ENCODE data around the gene CHRNA10.

The CHRNA10 gene

GRCh38 chr11:3703383-3703782 lies 32.2 kb upstream of the CHRNA10 start:
- TF ChIP-seq CTCF (IDR thresholded peaks at IDR 0.05), result no peak
- Histone ChIP-seq H3K27ac (no peak overlapping the region), H3K36me3 (peaks cover 97% of the 10 kb centered on the region), H3K9me3 (no peaks in the 10 kb centered on the region), H3K4me1 (ENCODE audit: control insufficient read depth in 1 of 2, insufficient read depth in 1 of 2, low read depth in 1 of 2, low read length in 1 of 2) (no peaks in the 10 kb centered on the region), H3K27me3 (no peaks in the 10 kb centered on the region), H3K4me3 (ENCODE audit: low read depth in 1 of 2, low read length in 1 of 2) (no peak overlapping the region)

DNA sequence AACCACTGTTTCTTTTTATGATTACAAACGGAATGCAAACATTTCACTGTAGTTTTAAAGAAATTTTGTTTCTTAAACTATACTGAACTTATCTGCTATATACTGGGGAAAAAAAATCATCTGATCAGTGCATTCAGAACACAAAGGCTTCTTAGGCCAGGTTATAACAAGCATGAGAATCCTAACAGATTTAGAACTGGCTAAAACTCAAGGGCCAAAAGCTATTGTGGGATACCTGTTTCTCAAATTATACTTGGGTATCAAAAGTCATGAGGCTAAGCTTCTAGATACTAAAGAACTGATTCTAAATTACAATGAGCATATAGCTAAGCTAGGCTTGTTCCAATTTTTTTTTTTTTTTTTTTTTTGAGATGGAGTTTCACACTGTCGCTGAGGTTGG lies 29.7 kb upstream of the CHRNA10 start:
- Histone ChIP-seq H3K27me3 (no peaks in the 10 kb centered on the region), H3K9me3 (no peaks in the 10 kb centered on the region), H3K4me1 (ENCODE audit: control insufficient read depth in 1 of 2, insufficient read depth in 1 of 2, low read depth in 1 of 2, low read length in 1 of 2) (no peaks in the 10 kb centered on the region), H3K4me3 (ENCODE audit: low read depth in 1 of 2, low read length in 1 of 2) (no peak overlapping the region), H3K27ac (no peak overlapping the region), H3K36me3 (peaks cover 100% of the 10 kb centered on the region)
- TF ChIP-seq CTCF (IDR thresholded peaks at IDR 0.05), result no peak

DNA sequence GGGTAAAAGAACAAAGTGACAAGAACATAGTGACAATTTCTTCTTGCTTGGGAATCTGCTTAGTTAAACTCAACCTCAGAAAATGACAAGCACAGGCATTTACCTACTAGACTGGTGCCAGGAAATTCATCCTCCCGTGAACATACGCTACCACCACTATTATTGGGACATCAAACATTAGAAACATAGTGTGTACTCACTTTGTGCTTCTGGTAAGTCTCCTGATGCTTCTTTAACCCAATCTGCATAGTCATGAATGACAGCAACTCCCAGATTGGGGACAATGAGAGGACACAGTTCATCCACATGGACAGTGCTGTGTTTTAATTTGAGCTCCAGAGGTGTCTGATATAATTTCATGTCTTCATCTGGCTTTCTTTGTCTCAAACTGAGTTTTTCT lies 29.2 kb upstream of the CHRNA10 start:
- H3K4me3 ChIP-seq (ENCODE audit: low read depth in 1 of 2, low read length in 1 of 2), result no peak overlapping the region
- TF ChIP-seq CTCF (IDR thresholded peaks at IDR 0.05), result no peak
- H3K9me3 ChIP-seq, result no peaks in the 10 kb centered on the region
- H3K27ac ChIP-seq, result no peak overlapping the region
- H3K36me3 ChIP-seq, result peaks cover 100% of the 10 kb centered on the region
- H3K4me1 ChIP-seq (ENCODE audit: control insufficient read depth in 1 of 2, insufficient read depth in 1 of 2, low read depth in 1 of 2, low read length in 1 of 2), result no peaks in the 10 kb centered on the region
- H3K27me3 ChIP-seq, result no peaks in the 10 kb centered on the region

DNA sequence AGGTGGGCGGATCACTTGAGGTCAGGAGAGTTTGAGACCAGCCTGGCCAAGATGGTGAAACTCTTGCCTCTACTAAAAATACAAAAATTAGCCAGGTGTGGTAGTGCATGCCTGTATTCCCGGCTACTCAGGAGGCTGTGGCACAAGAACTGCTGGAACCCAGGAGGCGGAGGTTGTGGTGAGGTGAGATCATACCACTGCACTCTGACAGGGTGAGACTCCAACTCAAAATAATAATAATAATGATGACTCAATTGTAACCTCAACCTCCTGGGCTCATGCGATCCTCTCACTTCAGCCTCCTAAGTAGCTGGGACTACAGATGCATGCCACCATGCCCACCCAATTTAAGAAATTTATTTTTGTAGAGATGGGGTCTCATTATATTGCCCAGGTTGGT lies 15.6 kb upstream of the CHRNA10 start:
- Histone ChIP-seq H3K27me3 (no peaks in the 10 kb centered on the region), H3K4me3 (ENCODE audit: low read depth in 1 of 2, low read length in 1 of 2) (no peak overlapping the region), H3K27ac (no peak overlapping the region), H3K36me3 (peaks cover 97% of the 10 kb centered on the region), H3K9me3 (no peaks in the 10 kb centered on the region), H3K4me1 (ENCODE audit: control insufficient read depth in 1 of 2, insufficient read depth in 1 of 2, low read depth in 1 of 2, low read length in 1 of 2) (no peaks in the 10 kb centered on the region)
- no peak for TF ChIP-seq CTCF (IDR thresholded peaks at IDR 0.05)

GRCh38 chr11:3685923-3686322 lies 14.7 kb upstream of the CHRNA10 start:
- Histone ChIP-seq H3K36me3 (peaks cover 97% of the 10 kb centered on the region), H3K9me3 (no peaks in the 10 kb centered on the region), H3K27ac (no peak overlapping the region), H3K4me3 (ENCODE audit: low read depth in 1 of 2, low read length in 1 of 2) (no peak overlapping the region), H3K27me3 (no peaks in the 10 kb centered on the region), H3K4me1 (ENCODE audit: control insufficient read depth in 1 of 2, insufficient read depth in 1 of 2, low read depth in 1 of 2, low read length in 1 of 2) (no peaks in the 10 kb centered on the region)
- TF ChIP-seq CTCF (IDR thresholded peaks at IDR 0.05), result no peak

DNA sequence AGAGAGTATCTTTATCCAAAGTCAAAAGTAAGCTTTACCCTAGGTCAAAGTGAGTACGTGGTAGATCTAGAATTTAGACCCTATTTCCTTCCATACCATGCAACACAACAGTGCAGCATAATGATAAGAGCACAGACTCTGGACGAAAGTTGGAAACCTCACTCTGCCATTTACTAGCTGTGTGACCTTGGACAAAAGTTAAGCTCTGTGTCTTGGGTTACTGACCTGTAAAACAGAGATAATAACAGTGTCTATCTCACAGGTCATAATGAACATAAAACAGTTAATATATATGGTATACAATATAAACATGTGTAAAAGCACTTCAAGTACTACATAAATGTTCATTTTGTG lies 13.6 kb upstream of the CHRNA10 start:
- TF ChIP-seq CTCF (IDR thresholded peaks at IDR 0.05), result no peak
- Histone ChIP-seq H3K4me1 (ENCODE audit: control insufficient read depth in 1 of 2, insufficient read depth in 1 of 2, low read depth in 1 of 2, low read length in 1 of 2) (no peaks in the 10 kb centered on the region), H3K27ac (no peak overlapping the region), H3K9me3 (no peaks in the 10 kb centered on the region), H3K27me3 (no peaks in the 10 kb centered on the region), H3K36me3 (peaks cover 97% of the 10 kb centered on the region), H3K4me3 (ENCODE audit: low read depth in 1 of 2, low read length in 1 of 2) (no peak overlapping the region)

All from neutrophil (primary cell).